Osteoblast (primary cell): ENCODE measurements around the gene AK4. TPM values are rescaled to one million over a fixed set of nuclear protein-coding genes. Genes with fewer than 3 reads are reported as not detected.
"Not testable (repeated sequence)": the region's sequence is repeated elsewhere in the genome, so short reads cannot be mapped to it uniquely, and the experiment has no call there.

Experiments used
- DNase-seq: peaks from one replicate; pipeline ENCODE4 v3.0.0; 2011; ENCODE audit warnings: low spot score, mixed read lengths; ENCODE audit not compliant: insufficient read length; ENCODE audit errors: missing footprints
- H2AFZ ChIP-seq: 2 replicates; pipeline ENCODE4 v1.6.0; 2011; ENCODE audit warnings: mild to moderate bottlenecking, low read length
- H3K27ac ChIP-seq: 2 replicates; pipeline ENCODE4 v1.5.1; 2011; ENCODE audit warnings: mild to moderate bottlenecking, low read depth, low read length, moderate library complexity
- H3K27me3 ChIP-seq: 2 replicates; pipeline ENCODE4 v1.6.0; 2012; ENCODE audit warnings: mild to moderate bottlenecking, control low read depth, inconsistent platforms, low read length, moderate library complexity; ENCODE audit not compliant: insufficient read depth
- H3K36me3 ChIP-seq: 2 replicates; pipeline ENCODE4 v1.5.1; 2011; ENCODE audit warnings: mild to moderate bottlenecking, low read length, control low read depth, moderate library complexity; ENCODE audit not compliant: insufficient read depth
- H3K4me1 ChIP-seq: 2 replicates; pipeline ENCODE4 v1.5.1; 2011; ENCODE audit warnings: mild to moderate bottlenecking, low read length, control low read depth, moderate library complexity; ENCODE audit not compliant: insufficient read depth
- H3K4me2 ChIP-seq: 2 replicates; pipeline ENCODE4 v1.6.0; 2011; ENCODE audit warnings: mild to moderate bottlenecking, low read length; ENCODE audit not compliant: insufficient read depth
- H3K4me3 ChIP-seq: fragments of 200-600 bp; sonication (generic); 3 replicates; pipeline ENCODE4 v1.5.1; 2012; ENCODE audit warnings: mild to moderate bottlenecking, low read length, inconsistent platforms; ENCODE audit not compliant: insufficient read depth
- H3K79me2 ChIP-seq: 2 replicates; pipeline ENCODE4 v1.6.0; 2012; ENCODE audit warnings: mild to moderate bottlenecking, low read length, control low read depth, inconsistent platforms; ENCODE audit not compliant: insufficient read depth
- H3K9me3 ChIP-seq: 2 replicates; pipeline ENCODE4 v1.5.1; 2011; ENCODE audit warnings: low read depth, low read length, control low read depth
- H4K20me1 ChIP-seq: 2 replicates; pipeline ENCODE4 v1.6.0; 2012; ENCODE audit warnings: mild to moderate bottlenecking, low read length, control low read depth; ENCODE audit not compliant: insufficient read depth
- total RNA-seq: library from RNA; depleted of rRNA; stranded (reverse); fragments of >200 nt; gene quantifications from 2 replicates; pipeline ENCODE4 v1.2.3, GENCODE V29; 2012
- TF ChIP-seq, protein P1 (sequence below): IDR thresholded peaks from 2 replicates; pipeline ENCODE4 v1.5.1; 2011; ENCODE audit warnings: mild to moderate bottlenecking, low read depth, low read length, moderate library complexity; ENCODE audit errors: extremely low read depth

The AK4 gene
- total RNA-seq, 1 donor = 37.6 TPM

- peaks cover 5% of the 10 kb centered on the region for H4K20me1 ChIP-seq
- no peak overlapping the region for H3K27ac ChIP-seq
- H3K79me2 ChIP-seq = peaks cover 7% of the 10 kb centered on the region
- no peaks in the 10 kb centered on the region for H3K27me3 ChIP-seq
- TF ChIP-seq, protein P1, sequence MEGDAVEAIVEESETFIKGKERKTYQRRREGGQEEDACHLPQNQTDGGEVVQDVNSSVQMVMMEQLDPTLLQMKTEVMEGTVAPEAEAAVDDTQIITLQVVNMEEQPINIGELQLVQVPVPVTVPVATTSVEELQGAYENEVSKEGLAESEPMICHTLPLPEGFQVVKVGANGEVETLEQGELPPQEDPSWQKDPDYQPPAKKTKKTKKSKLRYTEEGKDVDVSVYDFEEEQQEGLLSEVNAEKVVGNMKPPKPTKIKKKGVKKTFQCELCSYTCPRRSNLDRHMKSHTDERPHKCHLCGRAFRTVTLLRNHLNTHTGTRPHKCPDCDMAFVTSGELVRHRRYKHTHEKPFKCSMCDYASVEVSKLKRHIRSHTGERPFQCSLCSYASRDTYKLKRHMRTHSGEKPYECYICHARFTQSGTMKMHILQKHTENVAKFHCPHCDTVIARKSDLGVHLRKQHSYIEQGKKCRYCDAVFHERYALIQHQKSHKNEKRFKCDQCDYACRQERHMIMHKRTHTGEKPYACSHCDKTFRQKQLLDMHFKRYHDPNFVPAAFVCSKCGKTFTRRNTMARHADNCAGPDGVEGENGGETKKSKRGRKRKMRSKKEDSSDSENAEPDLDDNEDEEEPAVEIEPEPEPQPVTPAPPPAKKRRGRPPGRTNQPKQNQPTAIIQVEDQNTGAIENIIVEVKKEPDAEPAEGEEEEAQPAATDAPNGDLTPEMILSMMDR = no peak
- H3K4me1 ChIP-seq = no peaks in the 10 kb centered on the region
- H2AFZ ChIP-seq = no peak overlapping the region
- H3K9me3 ChIP-seq = no peaks in the 10 kb centered on the region
- no peak overlapping the region for H3K4me2 ChIP-seq
- no peaks in the 10 kb centered on the region for H3K36me3 ChIP-seq
- DNase-seq = no peak
- no peak overlapping the region for H3K4me3 ChIP-seq
Observed at GRCh38 chr1:65156910-65157545, 9.0 kb downstream of the AK4 start.

DNA sequence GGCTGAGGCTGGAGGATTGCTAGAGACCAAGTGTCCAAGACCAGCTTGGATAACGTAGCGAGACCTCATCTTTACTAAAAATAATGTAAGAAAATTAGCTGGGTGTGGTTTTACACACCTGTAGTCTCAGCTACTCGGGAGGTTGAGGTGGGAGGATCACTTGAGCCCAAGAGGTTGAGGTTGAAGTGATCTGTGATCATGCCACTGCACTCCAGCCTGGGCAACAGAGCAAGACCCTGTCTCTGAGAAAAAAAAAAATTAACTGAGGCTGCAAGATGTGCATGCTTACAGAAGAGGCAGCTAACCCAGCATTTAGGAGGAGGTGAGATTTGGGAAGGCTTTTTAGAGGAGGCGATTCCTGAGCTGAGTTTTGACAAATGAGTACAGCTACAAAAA is 9.5 kb downstream of the AK4 start:
- Histone ChIP-seq H3K27ac (no peak overlapping the region), H3K4me2 (no peak overlapping the region), H2AFZ (no peak overlapping the region), H3K9me3 (no peaks in the 10 kb centered on the region), H3K4me1 (no peaks in the 10 kb centered on the region), H4K20me1 (peaks cover 5% of the 10 kb centered on the region), H3K27me3 (no peaks in the 10 kb centered on the region), H3K79me2 (peaks cover 7% of the 10 kb centered on the region), H3K4me3 (no peak overlapping the region), H3K36me3 (no peaks in the 10 kb centered on the region)
- TF ChIP-seq, protein P1 = no peak
- DNase-seq = no peak

GRCh38 chr1:65159291-65159688 is 11.3 kb downstream of the AK4 start:
- H3K36me3 ChIP-seq, H3K4me2 ChIP-seq, H2AFZ ChIP-seq, H3K4me3 ChIP-seq, H3K79me2 ChIP-seq, H3K9me3 ChIP-seq, H3K4me1 ChIP-seq, H3K27me3 ChIP-seq, DNase-seq, H3K27ac ChIP-seq, H4K20me1 ChIP-seq: not testable (repeated sequence)

DNA sequence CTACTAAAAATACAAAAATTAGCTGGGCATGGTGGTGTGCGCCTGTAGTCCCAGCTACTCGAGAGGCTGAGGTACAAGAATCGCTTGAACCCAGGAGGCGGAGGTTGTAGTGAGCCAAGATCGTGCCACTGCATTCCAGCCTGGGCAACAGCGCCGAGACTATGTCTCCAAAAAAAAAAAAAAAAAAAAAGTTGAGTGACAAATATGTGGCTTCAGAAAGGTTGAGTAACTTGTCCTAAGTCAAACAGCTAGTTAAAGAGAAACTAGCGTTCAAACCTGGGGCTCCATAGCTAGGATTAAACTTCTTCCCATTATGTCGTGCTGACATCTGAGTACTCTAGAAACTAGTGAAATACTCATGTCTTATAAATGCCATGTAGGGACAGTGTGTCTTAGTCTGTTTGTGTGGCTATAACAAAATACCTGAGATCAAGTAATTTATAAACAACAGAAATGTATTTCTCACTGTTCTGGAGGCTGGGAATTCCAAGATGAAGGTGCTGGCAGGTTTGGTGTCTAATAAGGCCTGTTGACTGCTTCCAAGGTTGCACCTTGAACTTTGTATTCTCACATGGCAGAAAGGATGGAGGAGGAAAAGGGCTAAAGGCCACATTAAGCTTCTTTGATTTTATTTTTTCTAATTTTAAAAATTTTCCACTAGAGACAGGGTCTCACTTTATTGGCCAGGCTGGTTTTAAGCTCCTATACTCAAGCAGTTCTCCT is 12.0 kb downstream of the AK4 start:
- TF ChIP-seq, protein P1 = no peak

More for the DNA sequence above, 12.0 kb downstream of the AK4 start:
- Histone ChIP-seq H3K27ac (no peak overlapping the region), H3K36me3 (no peaks in the 10 kb centered on the region), H3K4me3 (no peak overlapping the region), H3K4me2 (no peak overlapping the region), H3K9me3 (no peaks in the 10 kb centered on the region), H3K27me3 (no peaks in the 10 kb centered on the region), H2AFZ (no peak overlapping the region), H3K4me1 (no peaks in the 10 kb centered on the region), H3K79me2 (no peaks in the 10 kb centered on the region), H4K20me1 (peaks cover 2% of the 10 kb centered on the region)
- no peak for DNase-seq
